Measurements from ENCODE around the gene EBF3.

DNA sequence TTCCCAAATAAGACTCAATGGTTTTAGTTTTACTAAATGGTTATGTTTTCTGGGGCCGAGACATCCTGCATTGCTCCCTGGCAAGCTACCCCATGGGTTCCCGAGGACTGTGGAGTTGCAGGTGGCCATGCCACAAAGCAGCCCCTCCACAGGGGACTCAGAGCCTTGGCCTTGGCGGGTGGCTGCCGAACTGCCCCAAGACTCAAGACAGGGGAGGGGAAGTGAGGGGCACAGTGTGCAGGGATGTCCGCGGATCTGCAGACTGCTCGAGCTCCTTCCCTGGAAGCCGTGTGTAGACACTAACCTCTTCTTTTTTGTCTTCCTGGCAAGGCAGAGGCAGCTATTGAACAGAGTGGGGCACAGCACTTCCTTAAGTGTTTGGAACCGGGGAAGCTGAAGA lies 154.6 kb downstream of the EBF3 start:
- TF ChIP-seq, protein P1, sequence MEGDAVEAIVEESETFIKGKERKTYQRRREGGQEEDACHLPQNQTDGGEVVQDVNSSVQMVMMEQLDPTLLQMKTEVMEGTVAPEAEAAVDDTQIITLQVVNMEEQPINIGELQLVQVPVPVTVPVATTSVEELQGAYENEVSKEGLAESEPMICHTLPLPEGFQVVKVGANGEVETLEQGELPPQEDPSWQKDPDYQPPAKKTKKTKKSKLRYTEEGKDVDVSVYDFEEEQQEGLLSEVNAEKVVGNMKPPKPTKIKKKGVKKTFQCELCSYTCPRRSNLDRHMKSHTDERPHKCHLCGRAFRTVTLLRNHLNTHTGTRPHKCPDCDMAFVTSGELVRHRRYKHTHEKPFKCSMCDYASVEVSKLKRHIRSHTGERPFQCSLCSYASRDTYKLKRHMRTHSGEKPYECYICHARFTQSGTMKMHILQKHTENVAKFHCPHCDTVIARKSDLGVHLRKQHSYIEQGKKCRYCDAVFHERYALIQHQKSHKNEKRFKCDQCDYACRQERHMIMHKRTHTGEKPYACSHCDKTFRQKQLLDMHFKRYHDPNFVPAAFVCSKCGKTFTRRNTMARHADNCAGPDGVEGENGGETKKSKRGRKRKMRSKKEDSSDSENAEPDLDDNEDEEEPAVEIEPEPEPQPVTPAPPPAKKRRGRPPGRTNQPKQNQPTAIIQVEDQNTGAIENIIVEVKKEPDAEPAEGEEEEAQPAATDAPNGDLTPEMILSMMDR (conservative IDR thresholded peaks at IDR 0.05; ENCODE audit: low read depth, low read length): no peak
- no peak for TF ChIP-seq EZH2 (IDR thresholded peaks at IDR 0.05; ENCODE audit: borderline replicate concordance, low read depth, low read length, poor library complexity, severe bottlenecking)

Measured in A673 (cell line).